Neural progenitor cell (in vitro differentiated cells): ENCODE measurements around the gene C10orf62.

Experiments used
- EZH2 ChIP-seq: fragments of 200-600 bp; sonication (generic); IDR thresholded peaks from 2 replicates; pipeline ENCODE4 v1.6.1; 2017; ENCODE audit warnings: antibody characterized with exemption, mild to moderate bottlenecking, moderate library complexity
- TF ChIP-seq, protein P1 (sequence below): fragments of 200-600 bp; sonication (generic); IDR thresholded peaks from 2 replicates; pipeline ENCODE4 v1.5.1; 2017; ENCODE audit warnings: antibody characterized with exemption, mild to moderate bottlenecking

DNA sequence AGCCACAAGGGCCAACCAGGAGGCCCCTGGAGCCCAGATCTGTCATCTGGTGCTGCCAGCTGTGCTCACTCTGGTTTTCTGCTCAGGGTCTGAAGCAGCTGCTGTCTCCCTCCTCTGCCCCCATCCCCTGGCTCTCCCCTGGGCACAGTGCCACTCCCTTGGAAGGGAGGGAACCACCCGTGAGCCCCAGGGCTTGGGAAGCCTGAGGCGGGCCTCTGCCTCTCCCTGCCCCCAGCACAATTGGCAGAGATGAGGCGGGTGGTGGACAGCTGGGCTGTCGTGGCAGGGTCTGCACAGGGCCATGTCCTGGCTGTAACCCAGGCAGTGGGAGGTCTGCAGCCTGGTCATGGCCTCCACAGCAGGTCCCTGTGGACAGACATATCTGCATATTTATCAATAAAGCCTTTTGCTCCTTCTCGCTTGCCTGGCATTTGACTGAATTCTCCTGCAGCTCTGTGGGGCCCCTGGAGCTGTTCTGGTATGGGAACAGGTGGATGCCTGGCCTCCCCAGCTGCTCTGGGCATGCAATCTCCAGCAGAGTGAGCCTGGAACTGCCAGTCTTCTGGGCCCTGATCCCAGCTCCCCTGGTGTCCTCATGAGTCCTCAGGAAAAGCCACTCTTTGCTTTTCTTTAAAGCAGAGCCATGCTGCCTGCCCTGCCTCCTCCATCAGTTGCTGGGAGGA lies 18.6 kb upstream of the C10orf62 start:
- no peak for TF ChIP-seq EZH2
- TF ChIP-seq, protein P1, sequence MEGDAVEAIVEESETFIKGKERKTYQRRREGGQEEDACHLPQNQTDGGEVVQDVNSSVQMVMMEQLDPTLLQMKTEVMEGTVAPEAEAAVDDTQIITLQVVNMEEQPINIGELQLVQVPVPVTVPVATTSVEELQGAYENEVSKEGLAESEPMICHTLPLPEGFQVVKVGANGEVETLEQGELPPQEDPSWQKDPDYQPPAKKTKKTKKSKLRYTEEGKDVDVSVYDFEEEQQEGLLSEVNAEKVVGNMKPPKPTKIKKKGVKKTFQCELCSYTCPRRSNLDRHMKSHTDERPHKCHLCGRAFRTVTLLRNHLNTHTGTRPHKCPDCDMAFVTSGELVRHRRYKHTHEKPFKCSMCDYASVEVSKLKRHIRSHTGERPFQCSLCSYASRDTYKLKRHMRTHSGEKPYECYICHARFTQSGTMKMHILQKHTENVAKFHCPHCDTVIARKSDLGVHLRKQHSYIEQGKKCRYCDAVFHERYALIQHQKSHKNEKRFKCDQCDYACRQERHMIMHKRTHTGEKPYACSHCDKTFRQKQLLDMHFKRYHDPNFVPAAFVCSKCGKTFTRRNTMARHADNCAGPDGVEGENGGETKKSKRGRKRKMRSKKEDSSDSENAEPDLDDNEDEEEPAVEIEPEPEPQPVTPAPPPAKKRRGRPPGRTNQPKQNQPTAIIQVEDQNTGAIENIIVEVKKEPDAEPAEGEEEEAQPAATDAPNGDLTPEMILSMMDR = no peak
